ENCODE measurements around the gene RNGTT. TPM values are rescaled to one million over a fixed set of nuclear protein-coding genes. Genes with fewer than 3 reads are reported as not detected.

The RNGTT gene
- total and polyA plus RNA-seq, 7 donors, result 3.9 to 8.8 (median 7.9) TPM

DNA sequence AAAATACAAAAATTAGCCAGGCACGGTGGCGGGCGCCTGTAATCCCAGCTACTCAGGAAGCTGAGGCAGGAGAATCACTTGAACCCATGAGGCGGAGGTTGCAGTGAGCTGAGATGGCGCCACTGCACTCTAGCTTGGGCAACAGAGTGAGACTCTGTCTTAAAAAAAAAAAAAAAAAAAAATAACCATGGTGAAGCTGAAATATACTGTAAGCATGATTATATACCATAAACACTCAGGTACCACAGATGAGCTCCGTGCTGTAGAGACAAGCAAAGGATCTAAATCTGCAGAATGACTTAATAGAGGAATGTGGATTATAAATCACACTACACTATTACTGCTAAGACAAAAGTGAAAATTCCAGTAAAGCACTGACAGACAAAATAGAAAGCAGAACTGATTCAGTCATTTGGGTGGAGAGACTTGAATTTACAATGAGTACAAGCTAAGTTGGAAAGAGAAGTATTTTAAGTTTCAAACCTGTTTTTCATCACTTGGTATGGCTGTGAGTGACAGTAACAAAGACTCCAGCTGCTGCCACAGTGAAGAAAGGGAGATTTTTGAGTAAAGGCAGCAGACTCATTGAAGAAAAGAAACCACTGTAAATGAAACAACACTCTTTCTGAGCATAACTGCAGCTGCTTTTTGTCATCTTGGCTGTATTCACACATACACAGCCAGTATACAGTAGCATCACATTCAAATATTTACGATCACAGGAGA lies 322.1 kb downstream of the RNGTT start:
- Histone ChIP-seq H3K9me3 (no peaks in the 10 kb centered on the region), H3K4me3 (no peak overlapping the region), H3K36me3 (ENCODE audit: insufficient read depth in 1 of 2, low read depth in 1 of 2) (no peaks in the 10 kb centered on the region), H3K27me3 (ENCODE audit: insufficient read depth in 3 of 3, low read length in 2 of 3) (no peaks in the 10 kb centered on the region), H3K4me1 (no peaks in the 10 kb centered on the region), H3K27ac (no peak overlapping the region)
- WGBS, 3 donors, result 76 to 80% (median 79%) methylated on average over 7 of the region's 7 CpGs
- TF ChIP-seq, protein P1, sequence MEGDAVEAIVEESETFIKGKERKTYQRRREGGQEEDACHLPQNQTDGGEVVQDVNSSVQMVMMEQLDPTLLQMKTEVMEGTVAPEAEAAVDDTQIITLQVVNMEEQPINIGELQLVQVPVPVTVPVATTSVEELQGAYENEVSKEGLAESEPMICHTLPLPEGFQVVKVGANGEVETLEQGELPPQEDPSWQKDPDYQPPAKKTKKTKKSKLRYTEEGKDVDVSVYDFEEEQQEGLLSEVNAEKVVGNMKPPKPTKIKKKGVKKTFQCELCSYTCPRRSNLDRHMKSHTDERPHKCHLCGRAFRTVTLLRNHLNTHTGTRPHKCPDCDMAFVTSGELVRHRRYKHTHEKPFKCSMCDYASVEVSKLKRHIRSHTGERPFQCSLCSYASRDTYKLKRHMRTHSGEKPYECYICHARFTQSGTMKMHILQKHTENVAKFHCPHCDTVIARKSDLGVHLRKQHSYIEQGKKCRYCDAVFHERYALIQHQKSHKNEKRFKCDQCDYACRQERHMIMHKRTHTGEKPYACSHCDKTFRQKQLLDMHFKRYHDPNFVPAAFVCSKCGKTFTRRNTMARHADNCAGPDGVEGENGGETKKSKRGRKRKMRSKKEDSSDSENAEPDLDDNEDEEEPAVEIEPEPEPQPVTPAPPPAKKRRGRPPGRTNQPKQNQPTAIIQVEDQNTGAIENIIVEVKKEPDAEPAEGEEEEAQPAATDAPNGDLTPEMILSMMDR (IDR thresholded peaks at IDR 0.05), result no peak
- intact Hi-C loops (cut with DNase I), result no loop called here
- ATAC-seq (no peak), DNase-seq (no peak)

DNA sequence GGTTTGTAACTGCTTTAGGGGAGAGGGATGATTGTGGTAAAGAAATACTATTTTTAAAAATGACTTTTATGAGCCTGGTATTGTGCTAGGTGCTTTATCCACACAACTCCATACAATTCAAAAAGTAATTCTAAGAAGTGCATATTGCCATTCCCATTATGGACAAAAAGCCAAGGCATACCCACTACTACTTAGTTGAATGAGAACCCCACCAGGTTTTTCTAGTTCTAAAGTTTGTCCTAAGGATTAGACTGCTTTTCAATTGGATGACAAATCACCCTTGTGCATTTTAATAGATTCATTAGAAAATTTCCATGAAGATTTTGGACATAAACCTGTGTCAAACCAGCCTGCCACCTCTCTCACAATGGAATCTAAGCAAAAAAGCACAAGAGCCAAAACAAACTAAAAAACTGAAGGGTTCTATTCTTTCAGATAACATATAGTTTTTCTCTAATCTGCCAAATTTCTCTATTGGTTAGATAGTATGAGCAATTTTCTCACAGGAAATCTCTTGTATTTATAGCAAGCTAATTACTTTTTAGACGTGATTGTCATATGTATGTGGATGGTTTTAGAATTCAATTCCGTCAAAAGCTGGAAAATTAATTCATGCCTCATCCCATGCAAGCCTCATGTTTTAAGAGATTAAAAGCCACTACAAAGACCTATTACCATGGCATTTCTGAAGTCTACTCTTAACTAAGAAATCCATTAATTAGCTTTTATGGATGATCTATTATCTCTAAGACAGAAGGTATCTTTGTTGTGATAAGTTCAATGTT lies 325.5 kb downstream of the RNGTT start:
- Histone ChIP-seq H3K9me3 (no peaks in the 10 kb centered on the region), H3K4me1 (no peaks in the 10 kb centered on the region), H3K27ac (no peak overlapping the region), H3K36me3 (ENCODE audit: insufficient read depth in 1 of 2, low read depth in 1 of 2) (no peaks in the 10 kb centered on the region), H3K4me3 (no peak overlapping the region), H3K27me3 (ENCODE audit: insufficient read depth in 3 of 3, low read length in 2 of 3) (no peaks in the 10 kb centered on the region)
- DNase-seq (no peak), ATAC-seq (no peak)
- TF ChIP-seq, protein P1 (IDR thresholded peaks at IDR 0.05), result no peak
- intact Hi-C loops (cut with DNase I), result no loop called here
- WGBS, 3 donors, result 73 to 83% (median 78%) methylated on average over 2 of the region's 2 CpGs

DNA sequence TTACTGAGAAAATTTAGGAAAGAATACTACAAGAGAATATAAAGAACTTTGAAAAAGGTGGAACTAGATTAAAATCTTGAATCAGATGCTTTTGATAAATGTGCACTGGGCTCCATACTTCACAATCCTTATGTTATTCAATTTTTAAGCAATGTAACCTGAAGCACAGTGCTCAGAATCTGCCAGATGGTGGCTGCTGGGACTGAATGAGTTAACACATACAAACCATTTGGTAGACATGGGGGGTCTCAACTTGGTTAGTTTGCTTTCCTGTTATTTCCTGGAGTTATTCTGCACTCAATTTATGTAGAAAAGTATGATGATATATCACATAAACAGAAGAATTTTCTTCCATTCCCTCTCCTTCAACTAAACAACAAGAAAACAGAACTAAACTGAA lies 326.5 kb downstream of the RNGTT start:
- DNase-seq, result no peak
- Histone ChIP-seq H3K4me3 (no peak overlapping the region), H3K27ac (no peak overlapping the region), H3K9me3 (no peaks in the 10 kb centered on the region), H3K27me3 (ENCODE audit: insufficient read depth in 3 of 3, low read length in 2 of 3) (no peaks in the 10 kb centered on the region), H3K36me3 (ENCODE audit: insufficient read depth in 1 of 2, low read depth in 1 of 2) (no peaks in the 10 kb centered on the region), H3K4me1 (no peaks in the 10 kb centered on the region)
- TF ChIP-seq, protein P1 (IDR thresholded peaks at IDR 0.05), result no peak
- intact Hi-C loops (cut with DNase I), result no loop called here
- no peak for ATAC-seq

DNA sequence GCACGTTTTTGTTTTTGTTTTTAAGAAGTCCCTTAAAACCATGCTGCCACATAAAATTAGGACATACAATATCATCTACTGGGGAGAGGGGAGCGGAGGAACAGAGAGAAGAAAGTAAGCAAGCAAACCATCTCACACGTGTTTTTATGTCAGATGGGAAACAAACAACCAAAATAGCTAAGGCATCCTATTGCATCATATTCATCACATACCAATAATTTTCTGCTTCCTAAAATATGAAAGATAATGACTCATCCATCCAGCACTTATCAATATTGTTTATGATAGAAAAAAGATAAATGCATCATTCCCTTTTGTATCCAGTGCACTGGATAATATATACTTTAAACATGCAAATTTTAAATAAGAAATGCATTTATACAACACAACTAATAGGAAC lies 329.6 kb downstream of the RNGTT start:
- DNase-seq, result no peak
- H3K9me3 ChIP-seq, result no peaks in the 10 kb centered on the region
- intact Hi-C loops (cut with DNase I), result no loop called here
- TF ChIP-seq, protein P1 (IDR thresholded peaks at IDR 0.05), result no peak
- H3K36me3 ChIP-seq (ENCODE audit: insufficient read depth in 1 of 2, low read depth in 1 of 2), result no peaks in the 10 kb centered on the region
- H3K4me3 ChIP-seq, result no peak overlapping the region
- H3K4me1 ChIP-seq, result no peaks in the 10 kb centered on the region
- WGBS, 3 donors, result 71 to 79% (median 72%) methylated on average over 3 of the region's 3 CpGs
- H3K27me3 ChIP-seq (ENCODE audit: insufficient read depth in 3 of 3, low read length in 2 of 3), result no peaks in the 10 kb centered on the region
- no peak for ATAC-seq
- no peak overlapping the region for H3K27ac ChIP-seq
